Activated gamma-delta T cell treated with Interleukin-2 at 50 U/mL for 16 hours (primary cell): Measurements from ENCODE around the gene ADGRL2.

ENCODE experiments used
- DNase-seq: peaks from one replicate; pipeline ENCODE4 v3.0.0-alpha.2; 2020

The ADGRL2 gene

GRCh38 chr1:81808760-81809159 lies 8.0 kb downstream of the ADGRL2 start:
- no peak for DNase-seq

GRCh38 chr1:81809808-81810207 lies 9.1 kb downstream of the ADGRL2 start:
- no peak for DNase-seq

DNA sequence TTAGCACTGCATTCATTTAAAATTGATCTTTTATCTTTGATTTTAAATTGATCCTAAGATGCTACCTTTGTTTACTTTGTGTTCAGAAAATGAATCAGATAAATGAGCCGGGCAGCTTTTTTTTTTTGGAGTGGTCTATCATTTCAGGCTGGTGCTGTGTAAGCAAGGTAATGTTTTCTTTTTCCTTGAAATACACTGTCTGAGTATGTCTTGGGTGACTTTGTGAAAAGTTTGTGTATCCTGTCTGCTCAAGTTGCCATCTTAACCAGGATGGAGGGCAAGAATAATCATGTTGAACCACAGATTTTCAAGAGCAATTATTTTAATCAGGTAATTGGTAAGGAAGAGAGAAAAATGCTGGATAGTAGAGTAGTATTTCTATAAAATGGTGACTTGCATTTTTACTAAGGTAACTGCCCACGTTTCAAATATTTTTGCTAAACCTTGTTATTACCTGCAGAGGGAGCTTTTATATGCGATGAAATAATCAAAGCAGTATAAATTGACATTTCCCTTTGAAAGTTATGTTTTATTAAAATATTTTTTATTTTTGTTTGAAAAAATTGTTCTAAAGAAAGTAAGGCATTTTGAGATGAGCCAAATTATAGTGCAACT lies 11.1 kb downstream of the ADGRL2 start:
- DNase-seq = no peak

DNA sequence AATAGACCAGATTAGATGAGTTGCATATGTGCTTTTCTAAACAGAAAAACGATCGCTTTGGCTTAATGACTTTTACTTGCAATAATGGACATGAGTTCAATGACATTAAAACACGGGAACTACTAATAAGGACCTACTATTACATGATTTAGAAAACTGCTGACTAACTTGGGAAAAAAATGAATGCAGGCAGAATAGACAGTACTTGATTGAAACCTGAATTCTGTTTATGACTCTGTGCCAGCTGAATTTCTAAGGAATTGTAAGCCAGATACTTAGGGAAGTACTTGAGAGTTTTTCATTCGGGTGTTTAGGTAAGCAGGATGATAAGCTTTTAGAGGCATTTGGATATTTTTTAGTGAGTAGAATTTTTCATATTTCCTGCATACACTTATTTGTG lies 12.0 kb downstream of the ADGRL2 start:
- DNase-seq = no peak

- no peak for DNase-seq
Observed at GRCh38 chr1:81813691-81814090, 13.0 kb downstream of the ADGRL2 start.

DNA sequence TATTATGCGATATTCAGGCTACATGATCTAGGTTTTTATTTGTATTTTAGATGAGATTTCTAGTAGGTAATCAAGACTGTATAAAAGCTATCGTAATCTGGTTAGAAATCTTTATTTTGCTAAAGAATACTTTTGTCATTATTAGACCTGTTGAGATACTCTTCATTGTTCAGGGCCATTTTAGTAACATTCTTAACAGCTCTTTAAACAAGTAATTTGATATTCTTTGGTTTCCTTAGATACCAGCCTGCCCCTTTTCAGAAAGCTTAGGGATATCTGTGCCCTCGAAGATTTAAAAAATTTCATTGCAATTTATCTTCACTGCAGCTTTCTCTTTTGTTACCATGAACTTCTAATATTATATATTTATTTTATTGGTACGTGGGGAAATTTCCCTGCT lies 18.9 kb downstream of the ADGRL2 start:
- DNase-seq = no peak

DNA sequence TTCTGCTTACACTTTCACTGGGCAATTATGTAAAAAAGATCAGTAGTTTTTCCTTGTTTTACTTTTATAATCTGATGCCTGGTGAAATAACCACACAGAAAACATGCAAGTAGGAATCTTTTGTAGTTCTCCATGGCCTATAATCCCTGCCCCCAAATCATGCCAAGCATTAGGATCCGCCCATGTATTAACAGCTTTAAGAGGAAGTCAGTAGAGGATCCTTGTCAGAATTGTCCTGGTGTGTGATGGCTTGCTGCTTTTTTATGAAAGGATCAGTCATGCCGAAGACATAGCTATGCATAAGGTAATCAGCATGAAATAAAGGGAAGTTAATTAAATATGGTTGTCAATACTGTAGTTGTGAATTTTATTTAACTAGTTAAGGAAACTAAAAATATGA lies 20.0 kb downstream of the ADGRL2 start:
- no peak for DNase-seq

DNA sequence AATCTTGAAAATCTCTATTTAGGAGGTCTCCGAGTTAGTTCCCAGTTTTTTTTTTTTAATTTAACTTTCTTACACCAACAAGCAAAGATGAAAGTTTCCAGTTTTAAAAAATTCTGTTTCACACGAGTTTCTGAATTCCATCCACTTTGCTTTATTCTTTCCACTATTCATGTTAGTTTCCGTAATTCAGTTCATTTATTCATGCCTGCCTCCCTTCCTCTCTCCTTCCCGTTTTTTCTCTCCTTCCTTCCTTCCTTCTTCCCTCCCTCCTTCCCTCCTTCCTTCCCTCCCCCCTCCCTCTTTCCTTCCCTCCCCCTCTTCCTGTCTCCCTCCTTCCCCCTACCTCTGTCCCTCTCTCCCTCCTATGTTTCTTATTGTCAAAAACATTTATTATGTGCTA lies 22.3 kb downstream of the ADGRL2 start:
- DNase-seq = no peak

DNA sequence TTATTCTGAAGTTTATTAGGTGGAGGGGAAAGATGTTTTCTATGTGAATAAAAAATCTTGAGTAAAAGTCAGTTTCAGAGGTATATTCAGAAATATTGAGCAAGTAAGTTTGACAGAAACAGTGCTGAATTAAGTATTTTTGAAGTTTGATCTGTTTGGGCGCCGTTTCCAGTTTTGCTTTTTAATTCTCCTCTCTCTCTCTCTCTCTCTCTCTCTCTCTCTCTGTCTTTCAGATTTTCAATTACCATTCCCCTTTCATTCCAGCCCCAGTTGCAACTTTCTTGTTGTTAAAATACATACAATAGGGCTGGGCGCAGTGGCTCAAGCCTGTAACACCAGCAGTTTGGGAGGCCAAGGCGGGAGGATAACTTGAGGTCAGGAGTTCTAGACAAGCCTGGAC lies 24.0 kb downstream of the ADGRL2 start:
- no peak for DNase-seq

GRCh38 chr1:81827942-81828341 lies 27.2 kb downstream of the ADGRL2 start:
- no peak for DNase-seq

GRCh38 chr1:81832573-81832972 lies 31.8 kb downstream of the ADGRL2 start:
- no peak for DNase-seq

- DNase-seq = no peak
Observed at GRCh38 chr1:81833722-81834121, 33.0 kb downstream of the ADGRL2 start.

GRCh38 chr1:81834268-81834667 lies 33.5 kb downstream of the ADGRL2 start:
- no peak for DNase-seq

- no peak for DNase-seq
Observed at GRCh38 chr1:81834921-81835698, 34.4 kb downstream of the ADGRL2 start.

DNA sequence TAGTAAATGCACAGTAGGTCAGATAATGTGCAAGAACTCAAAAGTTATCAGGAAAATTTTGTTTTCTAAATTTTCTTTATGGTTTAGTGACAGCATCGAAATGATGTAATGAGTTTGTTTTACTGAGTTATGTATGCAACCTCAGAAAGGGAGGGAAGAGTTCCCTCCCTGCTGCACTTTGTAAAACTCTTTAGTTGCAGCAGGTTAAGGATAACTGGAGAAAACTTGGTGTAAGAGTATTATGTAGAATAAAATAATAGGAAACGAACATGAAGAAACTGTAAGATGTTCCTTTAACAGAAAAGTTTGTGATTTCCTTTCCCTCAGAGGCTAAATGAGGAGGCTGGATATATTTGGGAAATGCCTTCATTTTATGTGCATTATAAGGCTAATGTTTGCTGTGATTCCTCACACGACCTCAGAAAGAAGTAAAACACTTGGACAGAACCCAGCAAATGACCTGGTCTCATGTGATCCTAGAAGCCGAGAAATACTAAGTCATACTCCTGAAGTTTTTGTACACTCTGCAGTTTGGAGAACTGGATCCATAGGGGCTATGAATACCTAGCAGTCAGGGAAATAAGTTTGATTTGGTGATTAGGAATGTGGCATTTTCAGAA lies 35.4 kb downstream of the ADGRL2 start:
- no peak for DNase-seq

GRCh38 chr1:81838600-81839218 lies 38.0 kb downstream of the ADGRL2 start:
- DNase-seq = no peak

DNA sequence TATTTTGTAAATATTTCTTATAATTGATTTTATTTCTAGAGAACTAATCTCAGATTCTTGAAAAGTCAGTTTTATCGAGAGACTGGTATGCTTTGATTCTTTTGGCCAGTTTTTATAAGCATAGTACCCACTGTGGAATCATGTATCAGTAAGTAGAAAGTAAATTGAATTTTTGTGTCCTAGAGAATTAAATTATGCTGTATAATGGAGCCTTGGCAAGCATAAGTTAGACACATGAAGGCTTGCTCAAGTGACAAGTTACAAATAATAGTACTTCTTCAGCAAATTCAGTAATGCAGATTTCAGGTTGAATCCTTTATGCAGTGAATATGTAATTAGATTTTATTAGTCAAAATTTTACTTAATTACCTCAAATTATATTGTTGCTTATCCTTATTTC lies 40.1 kb downstream of the ADGRL2 start:
- no peak for DNase-seq

- no peak for DNase-seq
Observed at GRCh38 chr1:81841795-81842194, 41.1 kb downstream of the ADGRL2 start.

DNA sequence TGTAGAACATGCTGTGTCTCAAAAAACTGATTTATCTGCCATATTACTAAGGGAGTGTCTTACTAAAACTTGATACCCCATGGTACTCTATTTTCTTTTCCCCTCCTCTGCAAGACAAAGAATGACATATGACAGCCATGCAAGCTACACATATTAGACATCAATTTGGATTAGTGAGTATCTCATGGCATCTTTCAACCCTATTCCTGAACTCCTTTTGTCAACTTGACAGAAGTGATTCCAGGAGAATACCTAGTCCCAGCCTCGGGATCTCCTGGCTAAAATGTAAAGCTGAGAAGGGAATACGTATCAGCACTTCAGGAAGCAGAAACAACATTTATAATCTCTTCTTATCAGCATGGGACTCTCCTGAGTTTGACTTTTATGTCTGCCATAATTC lies 43.7 kb downstream of the ADGRL2 start:
- no peak for DNase-seq

DNA sequence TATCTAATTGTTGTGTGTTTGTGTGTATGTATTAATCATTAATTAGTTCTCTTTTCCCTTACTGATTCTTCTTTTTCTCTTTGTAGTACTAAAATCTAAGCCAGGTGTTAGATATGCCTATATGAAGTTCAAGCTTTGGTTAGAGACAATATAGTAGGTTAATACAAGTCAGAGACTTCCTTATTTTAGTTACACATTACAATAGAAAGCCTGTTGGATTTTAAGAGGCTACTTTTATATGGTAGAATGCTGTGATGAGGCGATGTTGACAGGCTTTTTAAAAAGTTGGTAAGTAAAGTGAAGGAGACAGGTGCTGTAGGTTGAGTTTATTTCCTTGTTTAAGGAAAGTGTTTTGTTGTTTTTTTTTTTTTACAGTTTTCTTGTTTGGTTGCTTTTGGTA lies 45.9 kb downstream of the ADGRL2 start:
- DNase-seq = no peak

DNA sequence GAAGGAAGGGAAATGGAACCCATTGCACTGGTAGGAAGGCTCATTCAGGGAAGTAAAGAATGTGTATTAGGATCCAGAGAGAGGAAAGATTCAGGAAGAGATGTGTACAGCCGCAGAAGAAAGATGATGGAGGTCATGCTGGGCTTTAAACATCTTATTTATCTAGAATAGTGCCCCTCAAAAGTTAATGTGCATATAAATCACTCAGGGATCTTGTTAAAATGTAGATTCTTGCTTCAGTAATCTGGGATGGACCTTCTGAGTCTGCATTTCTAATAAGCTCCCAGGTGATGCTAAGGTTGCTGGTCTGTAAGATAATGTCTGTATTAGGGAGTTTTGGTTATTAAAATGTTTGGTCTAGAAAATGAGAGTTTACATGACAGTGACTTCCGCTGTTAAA lies 46.3 kb downstream of the ADGRL2 start:
- DNase-seq = no peak

DNA sequence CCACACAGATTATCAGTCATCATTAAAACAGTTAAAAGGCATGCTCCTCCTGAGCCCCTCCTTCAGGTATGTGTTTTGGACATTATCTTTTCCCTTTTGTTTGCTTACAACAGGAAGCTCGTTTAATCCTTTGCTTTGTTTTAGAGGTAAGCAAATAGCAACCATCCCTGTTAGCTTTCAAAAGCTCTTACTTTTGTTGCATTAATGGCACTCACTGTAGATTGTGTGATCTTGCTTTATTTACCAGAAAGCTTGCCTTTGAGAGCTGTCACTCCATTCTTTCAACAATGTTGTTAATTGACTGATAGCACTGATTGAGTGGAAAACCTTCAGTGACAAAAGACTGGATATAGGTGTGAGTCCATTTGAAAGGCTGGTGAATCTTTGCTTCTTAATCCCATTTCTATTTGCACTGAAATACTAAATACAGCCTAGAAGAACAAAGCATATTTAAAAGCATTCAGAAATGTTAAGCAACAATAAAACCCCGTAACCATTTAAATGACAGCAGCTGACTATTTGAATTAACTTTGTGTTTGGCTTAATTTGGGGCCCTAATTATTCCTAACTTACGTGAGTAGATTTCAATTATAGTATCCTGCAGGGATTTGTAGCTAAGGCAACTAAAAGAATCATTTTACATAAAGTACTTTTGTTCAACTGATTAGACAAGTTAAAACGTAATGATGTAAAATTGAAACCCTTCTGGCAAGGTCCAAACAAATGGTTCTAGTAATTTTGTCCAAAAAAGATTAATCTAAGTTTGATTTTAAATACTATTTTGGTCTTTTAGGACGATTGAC lies 48.3 kb downstream of the ADGRL2 start:
- no peak for DNase-seq

DNA sequence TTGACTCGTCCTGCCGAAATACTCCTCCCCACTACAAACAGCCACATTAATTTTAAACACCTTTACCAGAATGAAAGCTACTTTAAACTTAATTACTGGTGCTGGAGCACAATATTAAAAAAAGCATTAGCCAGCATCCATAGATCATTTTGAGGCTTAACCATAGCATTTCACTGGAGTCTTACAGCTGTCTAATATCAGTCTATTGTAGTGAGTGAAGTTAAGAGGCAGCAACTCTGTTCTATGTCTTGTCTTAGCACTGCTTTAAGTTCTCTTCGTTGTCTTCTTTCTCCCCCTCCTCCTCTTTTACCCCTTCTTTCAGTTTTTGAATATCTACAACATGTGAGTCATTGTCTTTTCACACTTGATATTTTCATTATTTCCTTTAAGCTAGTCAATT lies 49.3 kb downstream of the ADGRL2 start:
- no peak for DNase-seq
